SK-N-SH treated with all-trans-retinoic acid at 6 μM for 48 hours (cell line): ENCODE measurements around the gene PWWP3B.

ENCODE experiments used
- ATAC-seq: fragments of 200-7000 bp; cut with Tn5 transposase; 3 replicates; pipeline ENCODE4 v1.9.1; 2020; ENCODE audit warnings: mild to moderate bottlenecking, moderate library complexity
- ARNTL ChIP-seq: fragments of 450-650 bp; formaldehyde crosslinking; IDR thresholded peaks from 2 replicates; pipeline ENCODE4 v1.5.0; 2020; ENCODE audit warnings: low read depth, mild to moderate bottlenecking, moderate library complexity, borderline replicate concordance
- BACH2 ChIP-seq: fragments of 250-450 bp; sonication (Bioruptor Pico); IDR thresholded peaks from 2 replicates; pipeline ENCODE4 v1.9.0; 2021; ENCODE audit warnings: mild to moderate bottlenecking, borderline replicate concordance
- CREB5 ChIP-seq: fragments of 250-450 bp; sonication (Bioruptor Pico); IDR thresholded peaks from 2 replicates; pipeline ENCODE4 v1.5.1; 2020; ENCODE audit warnings: low read depth, mild to moderate bottlenecking, moderate library complexity
- CSDC2 ChIP-seq: fragments of 250-450 bp; sonication (Bioruptor Pico); IDR thresholded peaks from 2 replicates; pipeline ENCODE4 v1.5.0; 2020; ENCODE audit warnings: mild to moderate bottlenecking, moderate library complexity
- CSRNP3 ChIP-seq: fragments of 250-450 bp; sonication (Bioruptor Pico); IDR thresholded peaks from 2 replicates; pipeline ENCODE4 v1.5.1; 2021; ENCODE audit warnings: mild to moderate bottlenecking, moderate library complexity
- ESRRG ChIP-seq: fragments of 250-450 bp; sonication (Bioruptor Pico); IDR thresholded peaks from 2 replicates; pipeline ENCODE4 v1.6.1; 2021; ENCODE audit warnings: mild to moderate bottlenecking
- GLIS3 ChIP-seq: fragments of 250-450 bp; sonication (Bioruptor Pico); IDR thresholded peaks from 2 replicates; pipeline ENCODE4 v1.5.0; 2020; ENCODE audit warnings: mild to moderate bottlenecking, moderate library complexity
- ISL1 ChIP-seq: fragments of 250-450 bp; sonication (Bioruptor Pico); IDR thresholded peaks from 2 replicates; pipeline ENCODE4 v2.1.2; 2022; ENCODE audit warnings: mild to moderate bottlenecking, moderate library complexity
- OSR1 ChIP-seq: fragments of 250-450 bp; sonication (Bioruptor Pico); IDR thresholded peaks from 2 replicates; pipeline ENCODE4 v1.8.0; 2022; ENCODE audit warnings: moderate library complexity, mild to moderate bottlenecking, inconsistent platforms
- PATZ1 ChIP-seq: fragments of 250-450 bp; sonication (Bioruptor Pico); IDR thresholded peaks from 2 replicates; pipeline ENCODE4 v1.8.0; 2020; ENCODE audit warnings: mild to moderate bottlenecking, moderate library complexity, borderline replicate concordance
- POU6F1 ChIP-seq: fragments of 250-450 bp; sonication (Bioruptor Pico); IDR thresholded peaks from 2 replicates; pipeline ENCODE4 v1.8.0; 2021; ENCODE audit warnings: low read depth, mild to moderate bottlenecking, moderate library complexity, borderline replicate concordance
- RARB ChIP-seq: fragments of 250-450 bp; sonication (Bioruptor Pico); IDR thresholded peaks from 2 replicates; pipeline ENCODE4 v1.8.0; 2021; ENCODE audit warnings: mild to moderate bottlenecking, moderate library complexity
- SNAI2 ChIP-seq: fragments of 250-450 bp; sonication (Bioruptor Pico); IDR thresholded peaks from 2 replicates; pipeline ENCODE4 v1.5.0; 2020; ENCODE audit warnings: mild to moderate bottlenecking, moderate library complexity
- TCF4 ChIP-seq: fragments of 250-450 bp; sonication (Bioruptor Pico); IDR thresholded peaks from 2 replicates; pipeline ENCODE4 v1.8.0; 2021; ENCODE audit warnings: mild to moderate bottlenecking, moderate library complexity, borderline replicate concordance
- TOX ChIP-seq: fragments of 250-450 bp; sonication (Bioruptor Pico); IDR thresholded peaks from 2 replicates; pipeline ENCODE4 v1.8.0; 2021; ENCODE audit warnings: mild to moderate bottlenecking, moderate library complexity, borderline replicate concordance
- TSHZ2 ChIP-seq: fragments of 250-450 bp; sonication (Bioruptor Pico); IDR thresholded peaks from 2 replicates; pipeline ENCODE4 v1.5.0; 2020; ENCODE audit warnings: mild to moderate bottlenecking, moderate library complexity
- ZFP3 ChIP-seq: fragments of 250-450 bp; sonication (Bioruptor Pico); IDR thresholded peaks from 2 replicates; pipeline ENCODE4 v1.5.0; 2020; ENCODE audit warnings: mild to moderate bottlenecking, moderate library complexity
- ZFP30 ChIP-seq: fragments of 450-650 bp; formaldehyde crosslinking; IDR thresholded peaks from 2 replicates; pipeline ENCODE4 v1.5.0; 2022; ENCODE audit warnings: mild to moderate bottlenecking, moderate library complexity
- ZNF565 ChIP-seq: fragments of 450-650 bp; formaldehyde crosslinking; conservative IDR thresholded peaks from 2 replicates; pipeline ENCODE4 v1.5.0; 2020; ENCODE audit warnings: low read depth, mild to moderate bottlenecking, moderate library complexity
- ZNF70 ChIP-seq: fragments of 450-650 bp; formaldehyde crosslinking; IDR thresholded peaks from 2 replicates; pipeline ENCODE4 v1.5.0; 2020; ENCODE audit warnings: mild to moderate bottlenecking, moderate library complexity
- ZNF8 ChIP-seq: fragments of 450-650 bp; formaldehyde crosslinking; IDR thresholded peaks from 2 replicates; pipeline ENCODE4 v1.5.0; 2020; ENCODE audit warnings: mild to moderate bottlenecking, moderate library complexity

PWWP3B gene

GRCh38 chrX:106168107-106168506, at the start of gene PWWP3B:
TSS of gene PWWP3B (plus strand) at chrX:106168305. CDS start at chrX:106205433, 37,128 bp downstream.
- TF ChIP-seq ESRRG (CRISPR knock-in tag) = no peak
- TF ChIP-seq PATZ1 (CRISPR knock-in tag) = no peak
- no peak for TF ChIP-seq ZFP30 (CRISPR knock-in tag)
- TF ChIP-seq TSHZ2 (CRISPR knock-in tag) = no peak
- no peak for TF ChIP-seq RARB
- TF ChIP-seq BACH2 (CRISPR knock-in tag) = no peak
- no peak for TF ChIP-seq ZFP3
- TF ChIP-seq CREB5 (CRISPR knock-in tag) = no peak
- no peak for TF ChIP-seq ZNF70 (CRISPR knock-in tag)
- TF ChIP-seq TCF4 (CRISPR knock-in tag) = no peak
- no peak for TF ChIP-seq CSDC2
- TF ChIP-seq CSRNP3 (CRISPR knock-in tag) = no peak
- no peak for TF ChIP-seq TOX (CRISPR knock-in tag)
- TF ChIP-seq, all 23 proteins: peak for 0
- peak; percentile 51; the same call in 2 of the 3 replicates for ATAC-seq

- no peak for TF ChIP-seq OSR1
- no peak for TF ChIP-seq SNAI2 (CRISPR knock-in tag)
- no peak for TF ChIP-seq GLIS3 (CRISPR knock-in tag)
- TF ChIP-seq ZNF565 (CRISPR knock-in tag) = no peak
- no peak for TF ChIP-seq BACH2 (CRISPR knock-in tag)
- no peak for TF ChIP-seq ZNF70 (CRISPR knock-in tag)
- no peak for TF ChIP-seq PATZ1 (CRISPR knock-in tag)
- TF ChIP-seq ZNF8 (CRISPR knock-in tag) = no peak
- TF ChIP-seq ISL1 = no peak
- TF ChIP-seq ARNTL (CRISPR knock-in tag) = no peak
- no peak for TF ChIP-seq ZFP30 (CRISPR knock-in tag)
- ATAC-seq = no peak
Observed at GRCh38 chrX:106139048-106139447, 29.1 kb upstream of the PWWP3B start.

GRCh38 chrX:106144755-106145639, 23.1 kb upstream of the PWWP3B start:
- ATAC-seq = no peak
- TF ChIP-seq POU6F1 (CRISPR knock-in tag) = no peak
- no peak for TF ChIP-seq ISL1
- TF ChIP-seq OSR1 = no peak
- no peak for TF ChIP-seq BACH2 (CRISPR knock-in tag)
- TF ChIP-seq CSDC2 = no peak
- no peak for TF ChIP-seq RARB
- no peak for TF ChIP-seq TSHZ2 (CRISPR knock-in tag)
- no peak for TF ChIP-seq ZFP30 (CRISPR knock-in tag)
- no peak for TF ChIP-seq SNAI2 (CRISPR knock-in tag)
- no peak for TF ChIP-seq ZFP3
- TF ChIP-seq ESRRG (CRISPR knock-in tag) = no peak
- no peak for TF ChIP-seq TCF4 (CRISPR knock-in tag)
- no peak for TF ChIP-seq ZNF565 (CRISPR knock-in tag)
- TF ChIP-seq, all 23 proteins: peak for 0
